Mucosa of rectum (tissue), 2 donors: ENCODE data around the gene ABCC1.
"Not testable (repeated sequence)": the region's sequence is repeated elsewhere in the genome, so short reads cannot be mapped to it uniquely, and the experiment has no call there.

ENCODE experiments used
- H3K27ac ChIP-seq, 2 donors: one replicate each; pipeline ENCODE4 v1.7.0; 2013; ENCODE audit warnings: inconsistent platforms in 2 of 2, low read depth in 2 of 2, low read length in 2 of 2
- H3K27me3 ChIP-seq, 2 donors: one replicate each; pipeline ENCODE4 v1.7.0; 2013; ENCODE audit warnings: low read length in 2 of 2; ENCODE audit not compliant: control insufficient read depth in 2 of 2, insufficient read depth in 2 of 2
- H3K36me3 ChIP-seq, 2 donors: one replicate each; pipeline ENCODE4 v1.7.0; 2013; ENCODE audit warnings: low read length in 2 of 2; ENCODE audit not compliant: control insufficient read depth in 2 of 2, insufficient read depth in 2 of 2
- H3K4me1 ChIP-seq, 2 donors: one replicate each; pipeline ENCODE4 v1.7.0; 2013; ENCODE audit warnings: low read length in 2 of 2, mild to moderate bottlenecking in 1 of 2; ENCODE audit not compliant: control insufficient read depth in 2 of 2, insufficient read depth in 2 of 2
- H3K4me3 ChIP-seq, 2 donors: one replicate each; pipeline ENCODE4 v1.7.0; 2013; ENCODE audit warnings: low read length in 2 of 2
- H3K9ac ChIP-seq, 2 donors: one replicate each; pipeline ENCODE4 v1.7.0; 2013; ENCODE audit warnings: low read length in 2 of 2, low read depth in 1 of 2, mild to moderate bottlenecking in 1 of 2
- H3K9me3 ChIP-seq, 2 donors: one replicate each; pipeline ENCODE4 v1.7.0; 2013; ENCODE audit warnings: low read length in 2 of 2; ENCODE audit not compliant: control insufficient read depth in 2 of 2
- donor health status: healthy.
- donor health status: Normal muscosa, but diverticular disease.

The ABCC1 gene

DNA sequence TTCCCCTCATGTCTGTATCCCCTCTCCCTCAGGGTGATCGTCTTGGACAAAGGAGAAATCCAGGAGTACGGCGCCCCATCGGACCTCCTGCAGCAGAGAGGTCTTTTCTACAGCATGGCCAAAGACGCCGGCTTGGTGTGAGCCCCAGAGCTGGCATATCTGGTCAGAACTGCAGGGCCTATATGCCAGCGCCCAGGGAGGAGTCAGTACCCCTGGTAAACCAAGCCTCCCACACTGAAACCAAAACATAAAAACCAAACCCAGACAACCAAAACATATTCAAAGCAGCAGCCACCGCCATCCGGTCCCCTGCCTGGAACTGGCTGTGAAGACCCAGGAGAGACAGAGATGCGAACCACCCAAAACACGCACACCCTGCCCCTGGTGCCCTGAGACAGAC lies 191.7 kb downstream of the ABCC1 start:
- H3K4me3 ChIP-seq: no peak overlapping the region
- no peak overlapping the region for H3K9ac ChIP-seq
- no peaks in the 10 kb centered on the region for H3K4me1 ChIP-seq
- H3K9me3 ChIP-seq: no peaks in the 10 kb centered on the region
- no peaks in the 10 kb centered on the region for H3K27me3 ChIP-seq
- peaks cover 30 to 39% of the 10 kb centered on the region in 2 donors for H3K36me3 ChIP-seq
- no peak overlapping the region for H3K27ac ChIP-seq

DNA sequence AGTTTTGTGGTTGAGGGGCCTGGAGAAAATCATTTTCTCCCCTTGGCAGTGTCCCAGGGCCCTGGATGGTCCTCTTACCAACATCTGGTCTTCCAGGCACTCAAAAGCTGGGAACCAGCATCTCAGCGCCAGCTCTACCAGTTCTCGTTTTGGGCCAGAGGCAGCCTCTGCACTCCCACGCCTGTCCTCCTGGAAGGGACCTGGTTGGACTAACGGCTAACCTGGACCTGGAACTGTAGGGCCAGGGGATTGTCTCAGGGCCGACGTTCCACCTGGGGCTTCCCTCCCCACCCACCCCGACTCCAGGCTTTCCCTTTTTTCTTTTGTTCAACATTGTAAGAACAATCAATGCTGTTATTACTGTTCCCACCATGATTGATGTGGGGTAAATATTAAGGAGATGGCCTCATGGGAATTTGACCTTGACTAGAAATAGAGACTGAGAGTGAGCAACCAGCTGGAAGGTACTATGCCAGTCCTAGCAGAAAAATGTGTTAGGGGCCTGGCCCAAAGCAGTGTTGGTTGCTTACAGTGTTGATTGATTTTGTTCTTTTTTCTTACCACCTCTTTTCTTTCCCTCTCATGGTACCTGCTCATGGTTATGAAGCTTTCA lies 192.5 kb downstream of the ABCC1 start:
- H3K27ac ChIP-seq: no peak overlapping the region
- peaks cover 22 to 32% of the 10 kb centered on the region in 2 donors for H3K36me3 ChIP-seq

DNA sequence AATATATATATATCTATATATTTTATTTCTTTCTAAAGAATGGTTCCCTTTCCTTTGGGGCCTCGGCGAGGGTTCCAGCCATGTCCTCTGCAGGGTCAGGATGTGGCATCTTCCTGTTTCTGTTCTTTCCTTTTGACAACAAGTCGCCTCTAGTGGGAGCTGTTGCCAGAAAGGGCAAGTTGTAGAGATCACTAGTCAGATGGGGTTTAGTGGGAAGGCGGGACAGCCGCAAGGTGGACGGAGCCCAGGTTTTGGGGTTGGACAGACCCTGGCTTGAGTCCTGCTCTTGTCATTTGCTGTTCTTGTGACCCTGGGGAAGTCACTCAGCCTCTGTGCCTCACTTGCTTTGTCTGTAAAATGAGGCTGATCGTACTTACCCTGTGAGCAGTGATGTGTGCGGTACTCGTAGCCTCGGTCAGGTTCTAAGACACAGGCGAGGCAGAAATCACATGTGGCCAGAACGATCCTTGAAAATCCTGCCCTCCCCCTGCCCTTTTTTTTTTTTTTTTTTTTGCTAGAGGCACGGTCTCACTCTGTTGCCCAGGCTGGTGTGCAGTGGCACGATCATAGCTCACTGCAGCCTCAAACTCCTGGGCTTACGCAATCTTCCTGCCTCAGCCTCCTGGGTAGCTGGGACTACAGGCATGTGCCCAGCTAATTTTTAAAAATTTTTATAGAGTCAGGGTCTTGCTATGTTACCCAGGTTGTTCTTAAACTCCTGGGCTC lies 193.8 kb downstream of the ABCC1 start:
- H3K36me3 ChIP-seq: peaks cover 13 to 23% of the 10 kb centered on the region in 2 donors
- H3K9ac ChIP-seq: no peak overlapping the region
- H3K9me3 ChIP-seq: no peaks in the 10 kb centered on the region
- H3K4me1 ChIP-seq: no peaks in the 10 kb centered on the region
- H3K4me3 ChIP-seq: no peak overlapping the region
- H3K27me3 ChIP-seq: no peaks in the 10 kb centered on the region
- H3K27ac ChIP-seq: no peak overlapping the region

More for the DNA sequence above, 192.5 kb downstream of the ABCC1 start:
- Histone ChIP-seq H3K27me3 (no peaks in the 10 kb centered on the region), H3K9me3 (no peaks in the 10 kb centered on the region), H3K4me3 (no peak overlapping the region), H3K4me1 (no peaks in the 10 kb centered on the region), H3K9ac (no peak overlapping the region)

DNA sequence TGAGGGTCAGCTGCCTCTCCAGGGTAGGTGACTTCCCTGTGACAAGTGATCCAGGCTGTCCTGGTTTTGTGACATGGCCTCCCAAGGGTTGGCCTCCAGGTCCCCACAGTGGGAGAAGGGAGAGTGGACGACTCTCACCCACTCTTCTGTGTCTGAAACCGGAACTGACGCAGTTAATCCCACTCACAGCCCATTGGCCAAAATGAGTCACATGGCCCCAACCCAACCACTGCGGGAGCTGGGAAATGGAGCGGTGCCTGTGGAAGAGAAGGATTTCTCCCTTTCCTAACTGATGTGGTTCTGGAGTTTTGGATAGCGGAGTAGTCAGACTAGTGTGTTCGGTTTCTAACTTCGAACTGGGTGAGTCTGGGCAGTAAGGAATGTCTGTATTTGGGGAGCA lies 194.5 kb downstream of the ABCC1 start:
- no peaks in the 10 kb centered on the region for H3K4me1 ChIP-seq
- H3K27me3 ChIP-seq: no peaks in the 10 kb centered on the region
- H3K27ac ChIP-seq: no peak overlapping the region
- no peak overlapping the region for H3K9ac ChIP-seq
- H3K9me3 ChIP-seq: no peaks in the 10 kb centered on the region
- H3K4me3 ChIP-seq: no peak overlapping the region
- H3K36me3 ChIP-seq: peaks cover 10 to 19% of the 10 kb centered on the region in 2 donors

DNA sequence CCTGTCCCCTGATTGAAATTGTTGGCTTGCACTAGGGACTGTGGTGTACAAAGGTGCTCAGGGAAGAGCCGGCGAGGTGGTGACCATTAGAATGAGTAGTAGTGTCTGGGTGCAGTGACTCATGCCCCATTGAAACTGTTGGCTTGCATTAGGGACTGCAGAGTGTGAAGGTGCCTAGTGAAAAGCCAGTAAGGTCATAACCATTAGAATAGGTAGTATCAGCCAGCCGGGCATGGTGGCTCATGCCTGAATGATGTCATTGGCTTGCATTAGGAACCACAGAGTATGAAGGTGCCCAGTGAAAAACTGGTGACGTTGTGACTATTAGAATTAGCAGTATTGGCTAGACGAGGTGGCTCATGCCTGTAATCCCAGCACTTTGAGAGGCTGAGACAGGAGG lies 195.0 kb downstream of the ABCC1 start:
- H3K36me3 ChIP-seq: peaks cover 10 to 19% of the 10 kb centered on the region in 2 donors
- no peaks in the 10 kb centered on the region for H3K27me3 ChIP-seq
- no peaks in the 10 kb centered on the region for H3K9me3 ChIP-seq

DNA sequence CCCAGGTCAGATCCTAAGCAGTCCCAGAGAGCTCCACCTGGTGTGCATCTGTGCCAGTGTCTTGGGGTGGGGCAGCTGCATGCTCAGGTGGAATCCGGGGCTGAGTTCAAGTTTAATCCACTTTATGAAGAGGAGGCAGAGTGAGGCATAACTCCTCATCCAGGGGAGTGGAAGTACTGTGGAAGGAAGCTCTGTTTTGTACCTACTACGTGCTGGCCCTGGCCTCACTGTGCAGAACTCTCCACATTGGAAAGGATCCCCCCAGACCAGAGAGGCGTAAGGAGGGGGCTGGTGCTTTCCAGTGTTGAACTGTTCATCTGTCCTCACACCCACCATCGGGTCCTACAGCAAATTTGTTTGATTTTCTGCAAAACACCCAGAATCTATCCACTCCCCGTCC lies 195.9 kb downstream of the ABCC1 start:
- Histone ChIP-seq H3K36me3 (peaks cover 10 to 12% of the 10 kb centered on the region in 2 donors), H3K27me3 (no peaks in the 10 kb centered on the region)

More for the DNA sequence above, 195.0 kb downstream of the ABCC1 start:
- H3K27ac ChIP-seq: no peak overlapping the region
- H3K4me3 ChIP-seq: no peak overlapping the region
- H3K9ac ChIP-seq: no peak overlapping the region
- H3K4me1 ChIP-seq: no peaks in the 10 kb centered on the region

DNA sequence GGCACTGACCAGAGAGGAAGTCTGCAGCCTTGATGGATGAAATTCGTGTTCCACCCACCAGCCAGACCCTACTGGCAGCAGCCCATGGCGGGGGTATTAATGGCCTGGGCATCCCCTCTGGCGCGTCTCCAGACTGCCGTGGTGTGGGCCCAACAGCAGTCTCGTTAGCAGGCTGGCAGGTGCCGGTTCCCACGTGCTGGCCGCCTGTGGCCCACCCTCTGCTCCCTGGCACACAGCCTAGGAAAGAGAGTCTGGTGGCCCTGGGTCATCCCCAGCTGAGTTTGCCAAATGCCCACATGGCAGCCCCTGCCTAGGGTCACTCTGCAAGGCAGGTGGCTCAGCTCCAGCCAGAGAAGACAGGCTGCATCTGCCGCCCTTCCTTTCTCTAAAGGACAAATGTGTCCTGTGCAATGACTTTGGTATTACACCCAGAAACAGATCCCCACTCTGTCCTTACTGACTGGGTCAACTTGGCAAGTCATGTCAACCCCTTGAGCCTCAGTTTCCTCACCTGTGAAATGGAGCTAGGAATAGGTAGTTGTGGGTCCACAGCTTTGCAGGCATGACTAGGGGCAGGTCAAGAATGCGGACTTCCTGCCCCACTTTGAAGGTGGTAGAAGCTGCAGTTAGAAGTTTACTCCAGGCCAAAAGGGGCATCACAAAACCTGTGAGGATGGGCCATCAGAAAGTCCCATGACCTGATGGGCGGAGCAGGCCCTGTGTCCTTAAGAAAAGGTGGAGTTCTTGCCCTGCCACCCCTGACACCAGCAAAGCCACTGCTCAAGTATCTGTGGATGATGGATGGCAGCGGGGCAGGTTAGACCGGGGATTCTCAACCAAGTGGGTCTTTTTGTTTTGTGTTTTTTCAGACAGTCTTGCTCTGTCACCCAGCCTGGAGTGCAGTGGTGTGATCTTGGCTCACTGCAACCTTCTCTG lies 197.2 kb downstream of the ABCC1 start:
- Histone ChIP-seq H3K36me3 (peaks cover 7 to 10% of the 10 kb centered on the region in 2 donors), H3K27ac (no peak overlapping the region), H3K9ac (no peak overlapping the region), H3K4me3 (no peak overlapping the region), H3K9me3 (no peaks in the 10 kb centered on the region), H3K4me1 (no peaks in the 10 kb centered on the region), H3K27me3 (no peaks in the 10 kb centered on the region)

More for the DNA sequence above, 195.9 kb downstream of the ABCC1 start:
- Histone ChIP-seq H3K27ac (no peak overlapping the region), H3K9me3 (no peaks in the 10 kb centered on the region), H3K4me3 (no peak overlapping the region), H3K9ac (no peak overlapping the region), H3K4me1 (no peaks in the 10 kb centered on the region)

DNA sequence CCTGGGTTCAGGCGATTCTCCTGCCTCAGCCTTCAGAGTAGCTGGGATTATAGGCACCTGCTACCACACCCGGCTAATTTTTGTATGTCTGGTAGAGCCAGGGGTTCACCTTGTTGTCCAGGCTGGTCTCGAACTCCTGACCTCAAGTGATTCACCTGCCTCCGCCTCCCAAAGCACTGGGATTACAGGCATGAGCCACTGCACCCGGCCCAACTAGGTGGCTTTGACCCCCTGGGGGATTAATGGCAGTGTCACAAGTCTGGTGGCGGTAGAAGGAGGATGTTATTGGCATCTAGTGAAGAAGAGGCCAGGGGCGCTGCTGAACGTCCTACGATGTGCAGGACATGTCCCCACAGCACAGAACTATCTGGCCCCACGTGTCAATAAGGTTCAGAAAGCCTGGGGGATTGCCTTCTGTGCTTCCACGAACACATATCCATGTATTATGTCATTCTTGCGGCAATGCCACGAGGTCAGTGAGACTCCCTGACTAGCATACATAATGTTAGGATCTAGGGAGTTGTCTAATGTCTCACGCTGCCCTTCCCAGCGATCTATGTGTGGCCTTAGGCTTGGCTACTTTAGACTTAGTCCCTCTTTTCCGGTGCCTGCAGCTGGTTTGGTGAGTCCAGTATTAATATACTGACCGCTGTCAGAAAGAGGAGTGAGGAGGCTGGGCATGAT lies 198.0 kb downstream of the ABCC1 start:
- peaks cover 6 to 8% of the 10 kb centered on the region in 2 donors for H3K36me3 ChIP-seq
- H3K27me3 ChIP-seq: no peaks in the 10 kb centered on the region
- no peaks in the 10 kb centered on the region for H3K4me1 ChIP-seq
- no peaks in the 10 kb centered on the region for H3K9me3 ChIP-seq
- no peak overlapping the region for H3K4me3 ChIP-seq
- no peak overlapping the region for H3K9ac ChIP-seq
- no peak overlapping the region for H3K27ac ChIP-seq

DNA sequence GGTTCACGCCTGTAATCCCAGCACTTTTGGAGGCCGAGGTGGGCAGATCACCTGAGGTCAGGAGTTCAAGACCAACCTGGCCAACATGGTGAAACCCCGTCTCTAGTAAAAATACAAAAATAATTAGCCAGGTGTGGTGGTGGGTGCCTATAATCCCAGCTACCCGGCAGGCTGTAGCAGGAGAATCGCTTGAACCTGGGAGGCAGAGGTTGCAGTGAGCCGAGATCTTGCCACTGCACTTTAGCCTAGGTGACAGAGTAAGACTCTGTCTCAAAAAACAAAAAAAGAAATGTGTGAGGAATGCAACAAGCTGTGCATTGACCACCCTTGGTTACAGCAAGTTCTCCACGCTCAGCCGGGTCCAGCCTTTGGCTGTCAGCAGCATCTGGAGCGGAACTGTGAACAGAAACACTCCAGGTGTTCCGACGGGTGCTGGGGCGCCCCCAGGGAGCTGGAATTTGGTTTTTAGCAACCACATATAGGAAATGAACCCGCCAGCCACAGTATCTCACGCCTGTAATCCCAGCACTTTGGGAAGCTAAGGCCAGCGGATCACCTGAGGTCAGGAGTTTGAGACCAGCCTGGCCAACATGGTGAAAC lies 198.7 kb downstream of the ABCC1 start:
- not testable (repeated sequence) for H3K4me3 ChIP-seq, H3K27me3 ChIP-seq, H3K9me3 ChIP-seq, H3K36me3 ChIP-seq, H3K27ac ChIP-seq, H3K4me1 ChIP-seq, H3K9ac ChIP-seq
